Measurements from ENCODE around the gene GRAMD1B. TPM values are rescaled to one million over a fixed set of nuclear protein-coding genes. Genes with fewer than 3 reads are reported as not detected.

The GRAMD1B gene
- total and polyA plus RNA-seq, 2 experiments from 2014 or later: 9.0 to 20.4 TPM

GRCh38 chr11:123535401-123535800 is 105.3 kb downstream of the GRAMD1B start:
- Histone ChIP-seq H3K27ac (no peak overlapping the region), H2AFZ (no peak overlapping the region), H3K79me2 (no peaks in the 10 kb centered on the region), H3K27me3 (no peaks in the 10 kb centered on the region), H3K36me3 (replicated peaks; ENCODE audit: insufficient read depth, low read depth) (no peaks in the 10 kb centered on the region), H3K4me3 (no peak overlapping the region), H3K4me2 (no peak overlapping the region), H3K9me2 (replicated peaks; ENCODE audit: insufficient read depth) (no peaks in the 10 kb centered on the region), H3K4me1 (ENCODE audit: insufficient read depth) (no peaks in the 10 kb centered on the region), H3K9me3 (ENCODE audit: low read depth) (no peaks in the 10 kb centered on the region), H4K20me1 (ENCODE audit: insufficient read depth, poor library complexity, severe bottlenecking) (peaks cover 2% of the 10 kb centered on the region)
- DNase-seq (ENCODE audit: low spot score): no peak
- 89% methylated on average over 4 of the region's 4 CpGs for WGBS (ENCODE audit: low lambda C conversion rate, missing lambda C conversion rate)
- no peak for TF ChIP-seq CTCF (IDR thresholded peaks at IDR 0.05; ENCODE audit: poor library complexity)
- no peak for TF ChIP-seq EZH2phosphoT487 (IDR thresholded peaks at IDR 0.05; ENCODE audit: low read depth, severe bottlenecking, unreplicated experiment)
- no peak for TF ChIP-seq EZH2 (IDR thresholded peaks at IDR 0.05; ENCODE audit: borderline replicate concordance)

- Histone ChIP-seq H3K79me2 (no peaks in the 10 kb centered on the region), H3K9me2 (replicated peaks; ENCODE audit: insufficient read depth) (no peaks in the 10 kb centered on the region), H3K4me1 (ENCODE audit: insufficient read depth) (no peaks in the 10 kb centered on the region), H2AFZ (no peak overlapping the region), H3K9me3 (ENCODE audit: low read depth) (no peaks in the 10 kb centered on the region), H3K27ac (no peak overlapping the region), H3K4me3 (no peak overlapping the region), H4K20me1 (ENCODE audit: insufficient read depth, poor library complexity, severe bottlenecking) (peaks cover 2% of the 10 kb centered on the region), H3K36me3 (replicated peaks; ENCODE audit: insufficient read depth, low read depth) (no peaks in the 10 kb centered on the region), H3K4me2 (no peak overlapping the region), H3K27me3 (no peaks in the 10 kb centered on the region)
- no peak for DNase-seq (ENCODE audit: low spot score)
- 67% methylated on average over 2 of the region's 2 CpGs for WGBS (ENCODE audit: low lambda C conversion rate, missing lambda C conversion rate)
- TF ChIP-seq CTCF (IDR thresholded peaks at IDR 0.05; ENCODE audit: poor library complexity) (no peak), EZH2 (IDR thresholded peaks at IDR 0.05; ENCODE audit: borderline replicate concordance) (no peak), EZH2phosphoT487 (IDR thresholded peaks at IDR 0.05; ENCODE audit: low read depth, severe bottlenecking, unreplicated experiment) (no peak)
Observed at GRCh38 chr11:123536690-123537437, 106.8 kb downstream of the GRAMD1B start.

- Histone ChIP-seq H3K4me2 (no peak overlapping the region), H3K4me3 (no peak overlapping the region), H3K36me3 (replicated peaks; ENCODE audit: insufficient read depth, low read depth) (no peaks in the 10 kb centered on the region), H4K20me1 (ENCODE audit: insufficient read depth, poor library complexity, severe bottlenecking) (peaks cover under 1% of the 10 kb centered on the region), H3K79me2 (no peaks in the 10 kb centered on the region), H2AFZ (no peak overlapping the region), H3K27ac (no peak overlapping the region), H3K9me3 (ENCODE audit: low read depth) (no peaks in the 10 kb centered on the region), H3K9me2 (replicated peaks; ENCODE audit: insufficient read depth) (no peaks in the 10 kb centered on the region), H3K27me3 (no peaks in the 10 kb centered on the region), H3K4me1 (ENCODE audit: insufficient read depth) (no peaks in the 10 kb centered on the region)
- WGBS (ENCODE audit: low lambda C conversion rate, missing lambda C conversion rate): 97% methylated on average over 4 of the region's 4 CpGs
- no peak for DNase-seq (ENCODE audit: low spot score)
- TF ChIP-seq CTCF (IDR thresholded peaks at IDR 0.05; ENCODE audit: poor library complexity) (no peak), EZH2phosphoT487 (IDR thresholded peaks at IDR 0.05; ENCODE audit: low read depth, severe bottlenecking, unreplicated experiment) (no peak), EZH2 (IDR thresholded peaks at IDR 0.05; ENCODE audit: borderline replicate concordance) (no peak)
Observed at GRCh38 chr11:123537726-123538125, 107.7 kb downstream of the GRAMD1B start.
